ENCODE measurements around the gene USP10. TPM values are rescaled to one million over a fixed set of nuclear protein-coding genes. Genes with fewer than 3 reads are reported as not detected.
"Not testable (repeated sequence)": the region's sequence is repeated elsewhere in the genome, so short reads cannot be mapped to it uniquely, and the experiment has no call there.

USP10 gene
- total RNA-seq, 1 experiment from 2014 or later, result 132 TPM

GRCh38 chr16:84680843-84681629 lies 18.8 kb upstream of the USP10 start:
- Histone ChIP-seq H3K4me3 (ENCODE audit: insufficient read depth, low read depth, low read length) (no peak overlapping the region), H3K36me3 (replicated peaks; ENCODE audit: control insufficient read depth, insufficient read depth, low read length) (no peaks in the 10 kb centered on the region), H3K27me3 (ENCODE audit: control insufficient read depth, insufficient read depth, low read length) (no peaks in the 10 kb centered on the region)
- DNase-seq, result no peak

GRCh38 chr16:84683691-84684591 lies 15.9 kb upstream of the USP10 start:
- H3K36me3 ChIP-seq (replicated peaks; ENCODE audit: control insufficient read depth, insufficient read depth, low read length), result no peaks in the 10 kb centered on the region
- DNase-seq, result peak; percentile 78
- no peaks in the 10 kb centered on the region for H3K27me3 ChIP-seq (ENCODE audit: control insufficient read depth, insufficient read depth, low read length)
- no peak overlapping the region for H3K4me3 ChIP-seq (ENCODE audit: insufficient read depth, low read depth, low read length)

- no peak for DNase-seq
- Histone ChIP-seq H3K36me3 (replicated peaks; ENCODE audit: control insufficient read depth, insufficient read depth, low read length) (no peaks in the 10 kb centered on the region), H3K4me3 (ENCODE audit: insufficient read depth, low read depth, low read length) (no peak overlapping the region), H3K27me3 (ENCODE audit: control insufficient read depth, insufficient read depth, low read length) (no peaks in the 10 kb centered on the region)
Measured at GRCh38 chr16:84684592-84684965, 15.2 kb upstream of the USP10 start.

GRCh38 chr16:84685210-84685609 lies 14.6 kb upstream of the USP10 start:
- Histone ChIP-seq H3K36me3 (replicated peaks; ENCODE audit: control insufficient read depth, insufficient read depth, low read length) (no peaks in the 10 kb centered on the region), H3K4me3 (ENCODE audit: insufficient read depth, low read depth, low read length) (no peak overlapping the region), H3K27me3 (ENCODE audit: control insufficient read depth, insufficient read depth, low read length) (no peaks in the 10 kb centered on the region)
- no peak for DNase-seq

DNA sequence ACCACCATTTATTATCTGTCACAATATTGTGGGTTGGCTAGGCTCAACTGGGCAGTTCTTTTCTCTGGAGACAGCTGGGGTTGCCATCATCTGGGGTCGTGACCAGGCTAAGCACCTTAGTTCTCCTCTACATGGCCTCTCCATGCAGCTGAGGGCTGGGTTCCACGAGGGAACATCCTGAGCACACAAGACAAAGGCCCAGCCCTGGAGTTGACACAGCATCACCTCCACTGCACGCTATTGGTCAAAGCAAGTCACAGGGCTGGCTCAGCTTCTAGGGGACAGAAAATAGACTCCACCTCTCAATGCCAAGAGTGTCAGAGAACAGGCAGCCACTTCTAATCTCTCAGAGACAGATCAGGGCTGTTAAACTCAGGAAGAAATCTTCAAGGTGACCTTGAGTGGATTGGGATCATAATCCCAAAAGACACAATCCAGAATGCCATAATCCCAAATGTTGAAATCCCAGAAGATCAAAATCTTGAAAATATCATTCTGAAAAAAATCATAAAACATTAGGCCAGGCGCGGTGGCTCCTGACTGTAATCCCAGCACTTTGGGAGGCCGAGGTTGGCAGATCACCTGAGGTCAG lies 13.0 kb upstream of the USP10 start:
- DNase-seq, result no peak
- H3K4me3 ChIP-seq (ENCODE audit: insufficient read depth, low read depth, low read length), result no peak overlapping the region
- H3K27me3 ChIP-seq (ENCODE audit: control insufficient read depth, insufficient read depth, low read length), result no peaks in the 10 kb centered on the region
- H3K36me3 ChIP-seq (replicated peaks; ENCODE audit: control insufficient read depth, insufficient read depth, low read length), result no peaks in the 10 kb centered on the region

- Histone ChIP-seq H3K36me3 (replicated peaks; ENCODE audit: control insufficient read depth, insufficient read depth, low read length) (no peaks in the 10 kb centered on the region), H3K4me3 (ENCODE audit: insufficient read depth, low read depth, low read length) (no peak overlapping the region), H3K27me3 (ENCODE audit: control insufficient read depth, insufficient read depth, low read length) (no peaks in the 10 kb centered on the region)
- no peak for DNase-seq
Measured at GRCh38 chr16:84687715-84688114, 12.1 kb upstream of the USP10 start.

GRCh38 chr16:84688163-84688562 lies 11.6 kb upstream of the USP10 start:
- H3K4me3 ChIP-seq (ENCODE audit: insufficient read depth, low read depth, low read length); H3K27me3 ChIP-seq (ENCODE audit: control insufficient read depth, insufficient read depth, low read length); H3K36me3 ChIP-seq (replicated peaks; ENCODE audit: control insufficient read depth, insufficient read depth, low read length); DNase-seq: not testable (repeated sequence)

- Histone ChIP-seq H3K4me3 (ENCODE audit: insufficient read depth, low read depth, low read length) (no peak overlapping the region), H3K36me3 (replicated peaks; ENCODE audit: control insufficient read depth, insufficient read depth, low read length) (no peaks in the 10 kb centered on the region), H3K27me3 (ENCODE audit: control insufficient read depth, insufficient read depth, low read length) (no peaks in the 10 kb centered on the region)
- no peak for DNase-seq
Measured at GRCh38 chr16:84689111-84689510, 10.7 kb upstream of the USP10 start.

DNA sequence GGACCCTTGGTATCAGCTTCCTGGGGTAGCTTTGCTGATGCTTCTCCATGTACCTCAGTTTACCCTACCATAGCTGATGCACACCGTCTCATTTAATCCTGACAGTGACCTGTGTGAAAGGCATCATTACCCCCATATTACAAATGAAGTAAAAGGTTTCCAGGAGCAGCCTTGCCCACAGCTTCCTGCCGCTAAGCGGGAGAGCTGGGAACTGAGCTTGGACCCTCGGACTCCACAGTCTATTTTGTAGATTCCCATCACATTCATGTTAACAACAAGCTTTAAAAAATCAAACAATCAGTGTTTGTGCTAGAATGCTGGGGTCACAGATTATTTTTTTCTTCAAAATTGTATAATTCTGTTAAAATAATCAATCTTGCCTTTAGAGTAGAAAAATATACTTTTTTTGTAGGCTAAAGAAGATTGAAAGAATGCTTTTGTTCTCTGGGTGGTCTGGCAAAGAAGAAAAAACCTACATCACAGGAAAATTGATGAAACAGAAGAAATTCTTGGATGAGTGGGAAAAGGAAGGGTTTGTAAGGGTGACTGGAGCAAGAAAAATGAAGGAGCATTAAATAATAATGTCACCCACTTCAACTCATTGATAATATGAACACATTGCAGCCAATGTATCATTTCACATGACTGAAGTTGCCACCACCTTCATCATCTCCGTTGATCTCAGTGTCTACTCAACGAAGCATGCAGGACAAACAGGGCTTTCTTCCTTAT lies 9.5 kb upstream of the USP10 start:
- no peaks in the 10 kb centered on the region for H3K27me3 ChIP-seq (ENCODE audit: control insufficient read depth, insufficient read depth, low read length)
- no peak for DNase-seq
- H3K36me3 ChIP-seq (replicated peaks; ENCODE audit: control insufficient read depth, insufficient read depth, low read length), result no peaks in the 10 kb centered on the region
- no peak overlapping the region for H3K4me3 ChIP-seq (ENCODE audit: insufficient read depth, low read depth, low read length)

GRCh38 chr16:84692451-84693214 lies 7.2 kb upstream of the USP10 start:
- no peak for DNase-seq
- no peak overlapping the region for H3K4me3 ChIP-seq (ENCODE audit: insufficient read depth, low read depth, low read length)
- H3K27me3 ChIP-seq (ENCODE audit: control insufficient read depth, insufficient read depth, low read length), result no peaks in the 10 kb centered on the region
- no peaks in the 10 kb centered on the region for H3K36me3 ChIP-seq (replicated peaks; ENCODE audit: control insufficient read depth, insufficient read depth, low read length)

DNA sequence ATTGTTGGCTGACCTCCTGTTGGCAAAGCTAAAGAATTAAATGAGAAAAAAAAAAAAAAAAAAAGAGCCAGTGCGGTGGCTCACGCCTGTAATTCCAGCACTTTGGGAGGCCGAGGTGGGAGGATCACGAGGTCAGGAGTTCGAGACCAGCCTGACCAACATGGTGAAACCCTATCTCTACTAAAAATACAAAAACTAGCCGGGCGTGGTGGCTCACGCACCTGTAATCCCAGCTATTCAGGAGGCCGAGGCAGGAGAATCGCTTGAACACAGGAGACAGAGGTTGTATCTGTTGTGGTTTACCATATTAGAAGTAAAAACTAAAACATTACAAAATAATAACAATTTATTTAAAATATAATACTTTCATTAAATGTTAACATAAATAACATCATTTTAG lies 5.9 kb upstream of the USP10 start:
- H3K4me3 ChIP-seq (ENCODE audit: insufficient read depth, low read depth, low read length); DNase-seq; H3K36me3 ChIP-seq (replicated peaks; ENCODE audit: control insufficient read depth, insufficient read depth, low read length); H3K27me3 ChIP-seq (ENCODE audit: control insufficient read depth, insufficient read depth, low read length): not testable (repeated sequence)

DNA sequence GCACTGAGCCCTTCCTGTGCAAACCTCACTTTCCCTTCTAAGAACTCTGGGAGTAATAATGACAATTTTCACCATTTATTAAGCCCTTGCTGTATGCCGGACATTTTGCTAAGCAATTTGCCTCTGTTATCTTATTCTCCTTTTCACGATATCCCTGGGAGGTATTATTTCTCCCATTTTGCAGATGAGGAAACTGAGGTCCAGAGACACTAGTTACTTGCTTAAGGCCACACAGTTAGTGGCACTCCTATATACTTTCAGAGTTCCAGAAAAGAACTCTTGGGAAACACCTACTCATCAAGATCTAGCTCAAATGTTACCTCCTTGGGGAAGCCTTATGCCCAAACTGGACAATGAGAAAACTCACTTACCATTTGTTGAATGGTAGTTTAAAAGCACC lies 4.8 kb upstream of the USP10 start:
- no peaks in the 10 kb centered on the region for H3K36me3 ChIP-seq (replicated peaks; ENCODE audit: control insufficient read depth, insufficient read depth, low read length)
- no peaks in the 10 kb centered on the region for H3K27me3 ChIP-seq (ENCODE audit: control insufficient read depth, insufficient read depth, low read length)
- no peak overlapping the region for H3K4me3 ChIP-seq (ENCODE audit: insufficient read depth, low read depth, low read length)
- DNase-seq, result no peak

DNA sequence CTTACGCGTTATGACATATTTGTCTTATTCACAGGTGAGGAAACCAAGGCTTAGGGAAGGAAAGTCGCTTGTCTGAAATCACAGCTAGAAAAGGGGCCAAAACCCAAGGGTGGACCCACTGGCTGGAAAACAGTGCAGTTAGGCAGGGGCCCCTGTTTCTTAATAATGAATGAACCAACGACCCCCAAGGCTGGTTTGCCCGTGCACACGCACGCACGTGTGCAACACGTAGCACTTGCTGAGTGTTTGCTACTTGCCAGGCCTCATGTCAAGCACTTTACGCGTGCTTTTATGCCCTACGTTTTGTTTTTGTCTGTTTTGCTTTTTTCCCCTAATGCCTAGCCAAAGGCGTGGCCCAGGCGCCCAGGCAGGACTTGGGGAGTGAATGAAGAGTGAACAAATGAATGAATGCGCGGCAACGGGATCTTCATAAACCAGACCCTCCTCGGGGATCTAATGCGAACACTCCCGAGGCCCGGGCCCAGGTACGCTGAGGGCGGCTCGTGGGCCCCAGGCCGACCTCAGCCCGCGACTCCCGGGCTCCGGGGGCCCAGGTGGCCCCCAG lies 571 bp upstream of the USP10 start:
- DNase-seq, result no peak
- H3K36me3 ChIP-seq (replicated peaks; ENCODE audit: control insufficient read depth, insufficient read depth, low read length), result no peaks in the 10 kb centered on the region
- peak overlapping the region; percentile 85 for H3K4me3 ChIP-seq (ENCODE audit: insufficient read depth, low read depth, low read length)
- no peaks in the 10 kb centered on the region for H3K27me3 ChIP-seq (ENCODE audit: control insufficient read depth, insufficient read depth, low read length)

Measured in H7 (cell line).